Parathyroid adenoma (tissue), 2 donors: ENCODE measurements around the gene ADCY10.
"Not testable (repeated sequence)": the region's sequence is repeated elsewhere in the genome, so short reads cannot be mapped to it uniquely, and the experiment has no call there.

Experiments used
- H2AFZ ChIP-seq: fragments of 300-600 bp; sonication (generic); one replicate; pipeline ENCODE4 v1.7.0; 2017; ENCODE audit warnings: antibody characterized with exemption, mild to moderate bottlenecking
- H3K27ac ChIP-seq: fragments of 300-600 bp; sonication (generic); one replicate; pipeline ENCODE4 v1.7.0; 2017
- H3K27me3 ChIP-seq: fragments of 300-600 bp; sonication (generic); one replicate; pipeline ENCODE4 v1.7.0; 2017; ENCODE audit warnings: low read length; ENCODE audit not compliant: control insufficient read depth, insufficient read depth
- H3K36me3 ChIP-seq: fragments of 300-600 bp; sonication (generic); one replicate; pipeline ENCODE4 v1.7.0; 2017; ENCODE audit warnings: low read length; ENCODE audit not compliant: control insufficient read depth, insufficient read depth
- H3K4me1 ChIP-seq: fragments of 300-600 bp; sonication (generic); one replicate; pipeline ENCODE4 v1.7.0; 2017; ENCODE audit warnings: control low read depth
- H3K4me2 ChIP-seq: fragments of 300-600 bp; sonication (generic); one replicate; pipeline ENCODE4 v1.7.0; 2017; ENCODE audit warnings: low read length
- H3K4me3 ChIP-seq: fragments of 300-600 bp; sonication (generic); one replicate; pipeline ENCODE4 v1.7.0; 2017; ENCODE audit warnings: low read depth, low read length
- H3K79me2 ChIP-seq: fragments of 300-600 bp; sonication (generic); one replicate; pipeline ENCODE4 v1.7.0; 2017; ENCODE audit warnings: control low read depth
- H3K9ac ChIP-seq: fragments of 300-600 bp; sonication (generic); one replicate; pipeline ENCODE4 v1.7.0; 2017; ENCODE audit warnings: mild to moderate bottlenecking
- H3K9me3 ChIP-seq: fragments of 300-600 bp; sonication (generic); one replicate; pipeline ENCODE4 v1.7.0; 2017; ENCODE audit warnings: low read length; ENCODE audit not compliant: control insufficient read depth
- CTCF ChIP-seq: fragments of 300-600 bp; sonication (generic); IDR thresholded peaks from one replicate; pipeline ENCODE4 v1.7.0; 2017; ENCODE audit warnings: antibody characterized with exemption, mild to moderate bottlenecking
- donor health status: primary hyperparathyroidism.

The ADCY10 gene

GRCh38 chr1:167864392-167865032 is 49.4 kb downstream of the ADCY10 start:
- no peak overlapping the region for H3K4me2 ChIP-seq
- TF ChIP-seq CTCF, result no peak
- no peaks in the 10 kb centered on the region for H3K36me3 ChIP-seq
- H3K79me2 ChIP-seq, result no peaks in the 10 kb centered on the region
- H3K9me3 ChIP-seq, result no peaks in the 10 kb centered on the region
- no peak overlapping the region for H3K9ac ChIP-seq
- H2AFZ ChIP-seq, result no peak overlapping the region
- H3K4me1 ChIP-seq, result no peaks in the 10 kb centered on the region
- no peak overlapping the region for H3K27ac ChIP-seq
- no peaks in the 10 kb centered on the region for H3K27me3 ChIP-seq
- no peak overlapping the region for H3K4me3 ChIP-seq

GRCh38 chr1:167863921-167864279 is 50.0 kb downstream of the ADCY10 start:
- Histone ChIP-seq H3K36me3 (no peaks in the 10 kb centered on the region), H3K4me2 (no peak overlapping the region), H2AFZ (no peak overlapping the region), H3K79me2 (no peaks in the 10 kb centered on the region), H3K9ac (no peak overlapping the region), H3K27ac (no peak overlapping the region), H3K4me3 (no peak overlapping the region), H3K4me1 (no peaks in the 10 kb centered on the region), H3K27me3 (no peaks in the 10 kb centered on the region), H3K9me3 (no peaks in the 10 kb centered on the region)
- TF ChIP-seq CTCF, result no peak

GRCh38 chr1:167863191-167863920 is 50.6 kb downstream of the ADCY10 start:
- not testable (repeated sequence) for H3K9ac ChIP-seq, H3K36me3 ChIP-seq, H3K27me3 ChIP-seq, H2AFZ ChIP-seq, H3K27ac ChIP-seq, H3K79me2 ChIP-seq, H3K4me2 ChIP-seq, H3K4me1 ChIP-seq, H3K4me3 ChIP-seq, H3K9me3 ChIP-seq

GRCh38 chr1:167862432-167863076 is 51.4 kb downstream of the ADCY10 start:
- H2AFZ ChIP-seq, result no peak overlapping the region
- no peak overlapping the region for H3K4me2 ChIP-seq
- no peak for TF ChIP-seq CTCF
- no peaks in the 10 kb centered on the region for H3K27me3 ChIP-seq
- H3K9me3 ChIP-seq, result no peaks in the 10 kb centered on the region
- H3K27ac ChIP-seq, result no peak overlapping the region
- H3K79me2 ChIP-seq, result no peaks in the 10 kb centered on the region
- H3K4me1 ChIP-seq, result no peaks in the 10 kb centered on the region
- no peak overlapping the region for H3K9ac ChIP-seq
- H3K4me3 ChIP-seq, result no peak overlapping the region
- H3K36me3 ChIP-seq, result no peaks in the 10 kb centered on the region

GRCh38 chr1:167861664-167862381 is 52.1 kb downstream of the ADCY10 start:
- H3K9ac ChIP-seq, result no peak overlapping the region
- no peak overlapping the region for H3K4me3 ChIP-seq
- no peaks in the 10 kb centered on the region for H3K4me1 ChIP-seq
- H3K27ac ChIP-seq, result no peak overlapping the region
- no peaks in the 10 kb centered on the region for H3K36me3 ChIP-seq
- no peak overlapping the region for H3K4me2 ChIP-seq
- no peaks in the 10 kb centered on the region for H3K9me3 ChIP-seq
- no peaks in the 10 kb centered on the region for H3K27me3 ChIP-seq
- no peak overlapping the region for H2AFZ ChIP-seq
- TF ChIP-seq CTCF, result no peak
- no peaks in the 10 kb centered on the region for H3K79me2 ChIP-seq
